ENCODE results near the gene OR52A1.
"Not testable (repeated sequence)": the region's sequence is repeated elsewhere in the genome, so short reads cannot be mapped to it uniquely, and the experiment has no call there.

OR52A1 gene

GRCh38 chr11:5151713-5152153 is 2.8 kb downstream of the OR52A1 start:
- Histone ChIP-seq H3K36me3 (ENCODE audit: insufficient read depth, low read length) (no peaks in the 10 kb centered on the region), H3K4me3 (no peak overlapping the region), H3K9me3 (ENCODE audit: low read depth, low read length) (no peaks in the 10 kb centered on the region), H3K9ac (ENCODE audit: insufficient read length) (no peak overlapping the region), H3K27ac (no peak overlapping the region)
- no peak for DNase-seq (ENCODE audit: low read depth, low spot score)
- TF ChIP-seq POLR2AphosphoS5 (IDR thresholded peaks at IDR 0.05; ENCODE audit: borderline replicate concordance, low read depth, low read length) (no peak), EZH2 (IDR thresholded peaks at IDR 0.05) (no peak), FOXP2 (optimal IDR thresholded peaks at IDR 0.05; ENCODE audit: control extremely low read depth, extremely low read length, insufficient read depth) (no peak)

DNA sequence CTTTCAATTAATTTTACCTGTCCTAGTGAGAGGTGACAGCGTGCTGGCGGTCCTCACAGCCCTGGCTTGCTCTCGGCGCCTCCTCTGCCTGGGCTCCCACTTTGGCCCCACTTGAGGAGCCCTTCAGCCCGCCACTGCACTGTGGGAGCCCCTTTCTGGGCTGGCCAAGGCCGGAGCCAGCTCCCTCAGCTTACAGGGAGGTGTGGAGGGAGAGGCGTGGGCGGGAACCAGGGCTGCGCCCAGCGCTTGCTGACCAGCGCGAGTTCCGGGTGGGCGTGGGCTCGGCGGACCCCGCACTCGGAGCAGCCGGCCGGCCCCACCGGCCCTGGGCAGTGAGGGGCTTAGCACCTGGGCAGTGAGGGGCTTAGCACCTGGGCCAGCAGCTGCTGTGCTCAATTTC is 10.4 kb downstream of the OR52A1 start:
- not testable (repeated sequence) for H3K9me3 ChIP-seq (ENCODE audit: low read depth, low read length); DNase-seq (ENCODE audit: low read depth, low spot score); H3K36me3 ChIP-seq (ENCODE audit: insufficient read depth, low read length); H3K4me3 ChIP-seq; H3K27ac ChIP-seq; H3K9ac ChIP-seq (ENCODE audit: insufficient read length)

GRCh38 chr11:5137996-5138395 is 16.6 kb downstream of the OR52A1 start, which contains the start of gene OR52A5:
Gene OR52A5, minus strand, starts transcription at chr11:5138356. Its CDS starts 5,714 bp downstream, at chr11:5132642.
- no peaks in the 10 kb centered on the region for H3K9me3 ChIP-seq (ENCODE audit: low read depth, low read length)
- no peak within 1 kb of the TSS for H3K4me3 ChIP-seq
- no peaks in the 10 kb centered on the region for H3K36me3 ChIP-seq (ENCODE audit: insufficient read depth, low read length)
- no peak within 1 kb of the TSS for H3K27ac ChIP-seq
- no peak within 1 kb of the TSS for H3K9ac ChIP-seq (ENCODE audit: insufficient read length)
- TF ChIP-seq EZH2 (IDR thresholded peaks at IDR 0.05) (no peak), FOXP2 (optimal IDR thresholded peaks at IDR 0.05; ENCODE audit: control extremely low read depth, extremely low read length, insufficient read depth) (no peak)
- DNase-seq (ENCODE audit: low read depth, low spot score) = no peak

DNA sequence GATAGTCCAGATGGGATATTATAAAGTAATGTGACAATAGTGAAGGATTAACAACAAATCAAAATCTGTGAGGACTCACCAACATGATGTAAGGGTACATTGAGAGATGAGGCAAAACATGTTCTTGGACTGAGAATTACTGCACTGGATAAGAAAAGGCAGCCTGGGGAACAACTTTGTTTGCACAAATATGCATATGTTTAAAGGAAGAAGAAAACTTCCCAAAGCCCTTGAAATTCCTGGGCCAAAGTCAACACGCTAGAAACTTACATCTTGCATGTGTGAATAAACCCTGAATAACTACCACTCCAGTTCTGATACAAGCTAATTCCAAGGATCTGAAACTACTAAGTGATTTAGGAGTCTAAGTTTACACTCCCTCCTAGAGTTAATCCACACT is 17.5 kb downstream of the OR52A1 start:
- Histone ChIP-seq H3K9ac (ENCODE audit: insufficient read length) (no peak overlapping the region), H3K27ac (no peak overlapping the region), H3K9me3 (ENCODE audit: low read depth, low read length) (no peaks in the 10 kb centered on the region), H3K36me3 (ENCODE audit: insufficient read depth, low read length) (no peaks in the 10 kb centered on the region), H3K4me3 (no peak overlapping the region)
- no peak for TF ChIP-seq POLR2AphosphoS5 (IDR thresholded peaks at IDR 0.05; ENCODE audit: borderline replicate concordance, low read depth, low read length)
- no peak for TF ChIP-seq FOXP2 (optimal IDR thresholded peaks at IDR 0.05; ENCODE audit: control extremely low read depth, extremely low read length, insufficient read depth)
- no peak for TF ChIP-seq EZH2 (IDR thresholded peaks at IDR 0.05)
- DNase-seq (ENCODE audit: low read depth, low spot score) = no peak

DNA sequence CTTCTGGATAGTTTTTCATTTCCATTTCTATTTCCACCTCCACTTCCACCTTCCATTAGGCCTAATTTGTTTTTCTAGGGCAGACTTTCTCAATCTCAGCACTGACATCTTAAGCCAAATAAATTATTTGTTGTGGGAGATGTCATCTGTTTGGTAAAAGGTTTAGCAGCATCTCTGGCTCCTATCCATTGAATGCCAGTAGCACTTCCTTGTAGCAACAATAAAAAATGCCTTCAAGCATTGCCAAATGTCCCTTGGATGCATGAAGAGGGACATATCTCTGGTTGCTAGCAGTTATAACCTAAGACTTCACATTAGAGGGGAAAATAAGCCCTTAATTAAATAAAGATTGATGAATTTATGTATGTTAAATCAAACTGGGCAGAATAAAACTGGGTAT is 18.3 kb downstream of the OR52A1 start:
- H3K9me3 ChIP-seq (ENCODE audit: low read depth, low read length) = no peaks in the 10 kb centered on the region
- no peaks in the 10 kb centered on the region for H3K36me3 ChIP-seq (ENCODE audit: insufficient read depth, low read length)
- no peak for TF ChIP-seq POLR2AphosphoS5 (IDR thresholded peaks at IDR 0.05; ENCODE audit: borderline replicate concordance, low read depth, low read length)
- TF ChIP-seq FOXP2 (optimal IDR thresholded peaks at IDR 0.05; ENCODE audit: control extremely low read depth, extremely low read length, insufficient read depth) = no peak
- TF ChIP-seq EZH2 (IDR thresholded peaks at IDR 0.05) = no peak
- DNase-seq (ENCODE audit: low read depth, low spot score) = no peak
- no peak overlapping the region for H3K9ac ChIP-seq (ENCODE audit: insufficient read length)
- no peak overlapping the region for H3K27ac ChIP-seq
- H3K4me3 ChIP-seq = no peak overlapping the region

- H3K36me3 ChIP-seq (ENCODE audit: insufficient read depth, low read length) = no peaks in the 10 kb centered on the region
- H3K9me3 ChIP-seq (ENCODE audit: low read depth, low read length) = no peaks in the 10 kb centered on the region
- H3K27ac ChIP-seq = no peak overlapping the region
- TF ChIP-seq POLR2AphosphoS5 (IDR thresholded peaks at IDR 0.05; ENCODE audit: borderline replicate concordance, low read depth, low read length) = no peak
- no peak for DNase-seq (ENCODE audit: low read depth, low spot score)
- H3K9ac ChIP-seq (ENCODE audit: insufficient read length) = no peak overlapping the region
- H3K4me3 ChIP-seq = no peak overlapping the region
These were observed 22.8 kb downstream of the OR52A1 start for GRCh38 chr11:5131584-5132335.

GRCh38 chr11:5129457-5129877 is 25.1 kb downstream of the OR52A1 start:
- Histone ChIP-seq H3K27ac (no peak overlapping the region), H3K9ac (ENCODE audit: insufficient read length) (no peak overlapping the region), H3K36me3 (ENCODE audit: insufficient read depth, low read length) (no peaks in the 10 kb centered on the region), H3K4me3 (no peak overlapping the region), H3K9me3 (ENCODE audit: low read depth, low read length) (no peaks in the 10 kb centered on the region)
- TF ChIP-seq POLR2AphosphoS5 (IDR thresholded peaks at IDR 0.05; ENCODE audit: borderline replicate concordance, low read depth, low read length) = no peak
- no peak for TF ChIP-seq EZH2 (IDR thresholded peaks at IDR 0.05)
- no peak for TF ChIP-seq FOXP2 (optimal IDR thresholded peaks at IDR 0.05; ENCODE audit: control extremely low read depth, extremely low read length, insufficient read depth)
- no peak for DNase-seq (ENCODE audit: low read depth, low spot score)

GRCh38 chr11:5124891-5125620 is 29.5 kb downstream of the OR52A1 start:
- Histone ChIP-seq H3K27ac (no peak overlapping the region), H3K36me3 (ENCODE audit: insufficient read depth, low read length) (no peaks in the 10 kb centered on the region), H3K9ac (ENCODE audit: insufficient read length) (no peak overlapping the region), H3K9me3 (ENCODE audit: low read depth, low read length) (no peaks in the 10 kb centered on the region), H3K4me3 (no peak overlapping the region)
- TF ChIP-seq POLR2AphosphoS5 (IDR thresholded peaks at IDR 0.05; ENCODE audit: borderline replicate concordance, low read depth, low read length) (no peak), FOXP2 (optimal IDR thresholded peaks at IDR 0.05; ENCODE audit: control extremely low read depth, extremely low read length, insufficient read depth) (no peak), EZH2 (IDR thresholded peaks at IDR 0.05) (no peak)
- no peak for DNase-seq (ENCODE audit: low read depth, low spot score)

Measured in SK-N-MC (cell line).